K562 (cell line): ENCODE measurements around the gene DMRT2.

Experiments used
- ATF3 ChIP-seq, 2 experiments: fragments of 450-650 bp in 1 of 2; sonication (generic) in 1 of 2; formaldehyde crosslinking in 1 of 2; IDR thresholded peaks in 1 of 2; conservative IDR thresholded peaks in 1 of 2; 2 replicates each; pipeline versions ENCODE4 v1.6.1 to v1.8.1; 2016 to 2023; ENCODE audit warnings: mild to moderate bottlenecking in 2 of 2, moderate library complexity in 2 of 2, inconsistent platforms in 1 of 2, missing genetic modification reagents in 1 of 2
- CBX5 ChIP-seq: IDR thresholded peaks from 2 replicates; pipeline ENCODE4 v1.6.1; 2014; ENCODE audit warnings: low read depth, borderline replicate concordance
- MECOM ChIP-seq: fragments of 250-450 bp; sonication (Bioruptor Pico); IDR thresholded peaks from 2 replicates; pipeline ENCODE4 v1.8.0; 2022; ENCODE audit warnings: inconsistent platforms
- POLR2H ChIP-seq: IDR thresholded peaks from 2 replicates; pipeline ENCODE4 v1.6.1; 2016; ENCODE audit warnings: missing genetic modification characterization, low read depth, mild to moderate bottlenecking, control low read depth, missing compliant biosample characterization, moderate library complexity
- RNF2 ChIP-seq: sonication (generic); IDR thresholded peaks from 2 replicates; pipeline ENCODE4 v1.6.1; 2016

GRCh38 chr9:1052365-1053281 lies 2.5 kb downstream of the DMRT2 start:
- no peak for TF ChIP-seq CBX5
- TF ChIP-seq MECOM (CRISPR knock-in tag) = no peak
- no peak for TF ChIP-seq ATF3 (IDR thresholded peaks at IDR 0.05)
- no peak for TF ChIP-seq ATF3 (CRISPR knock-in tag; conservative IDR thresholded peaks at IDR 0.05)
- TF ChIP-seq POLR2H (tag) = no peak
- no peak for TF ChIP-seq RNF2
